Neural progenitor cell (in vitro differentiated cells): ENCODE results near the gene TBC1D9. TPM values are rescaled to one million over a fixed set of nuclear protein-coding genes. Genes with fewer than 3 reads are reported as not detected.

Experiments
- DNase-seq: peaks from one replicate; pipeline ENCODE4 v3.0.0-alpha.2; 2016; ENCODE audit warnings: low spot score
- H2AFZ ChIP-seq: fragments of 200-600 bp; sonication (generic); replicated peaks from 2 replicates; pipeline ENCODE4 v1.6.1; 2016; ENCODE audit warnings: antibody characterized with exemption
- H3F3A ChIP-seq: fragments of 200-600 bp; sonication (generic); 2 replicates; pipeline ENCODE4 v1.6.1; 2016; ENCODE audit warnings: antibody characterized with exemption, low read depth
- H3K27ac ChIP-seq: fragments of 200-600 bp; sonication (generic); 2 replicates; pipeline ENCODE4 v1.5.1; 2016; ENCODE audit warnings: mild to moderate bottlenecking
- H3K27me3 ChIP-seq: fragments of 200-600 bp; sonication (generic); 2 replicates; pipeline ENCODE4 v1.6.1; 2016; ENCODE audit warnings: mild to moderate bottlenecking, moderate library complexity
- H3K36me3 ChIP-seq: fragments of 200-600 bp; sonication (generic); 2 replicates; pipeline ENCODE4 v1.5.1; 2016
- H3K4me1 ChIP-seq: fragments of 200-600 bp; sonication (generic); 2 replicates; pipeline ENCODE4 v1.6.1; 2016; ENCODE audit warnings: mixed run types
- H3K4me2 ChIP-seq: fragments of 200-600 bp; sonication (generic); 2 replicates; pipeline ENCODE4 v1.6.1; 2016
- H3K4me3 ChIP-seq: fragments of 200-600 bp; sonication (generic); 2 replicates; pipeline ENCODE4 v1.5.1; 2016
- H3K79me2 ChIP-seq: fragments of 200-600 bp; sonication (generic); 2 replicates; pipeline ENCODE4 v1.6.1; 2016; ENCODE audit warnings: low read depth
- H3K9ac ChIP-seq: fragments of 200-600 bp; sonication (generic); 2 replicates; pipeline ENCODE4 v1.6.1; 2016
- H3K9me3 ChIP-seq: fragments of 200-600 bp; sonication (generic); 2 replicates; pipeline ENCODE4 v1.5.1; 2016; ENCODE audit warnings: low read depth
- H4K20me1 ChIP-seq: fragments of 200-600 bp; sonication (generic); 2 replicates; pipeline ENCODE4 v1.6.1; 2016; ENCODE audit warnings: low read depth
- H3K27ac Mint-ChIP-seq: 3 replicates; pipeline ENCODE4 v1.8.0; 2021; ENCODE audit warnings: mixed read lengths
- H3K27me3 Mint-ChIP-seq: 2 replicates; pipeline ENCODE4 v1.8.0; 2022; ENCODE audit warnings: low read depth, mild to moderate bottlenecking, inconsistent platforms, moderate library complexity, mixed read lengths; ENCODE audit not compliant: insufficient read depth
- H3K36me3 Mint-ChIP-seq: 3 replicates; pipeline ENCODE4 v1.8.0; 2021; ENCODE audit warnings: mixed read lengths
- H3K4me1 Mint-ChIP-seq: 3 replicates; pipeline ENCODE4 v1.8.0; 2021; ENCODE audit warnings: mixed read lengths
- H3K4me3 Mint-ChIP-seq: 3 replicates; pipeline ENCODE4 v1.8.0; 2021; ENCODE audit warnings: mild to moderate bottlenecking, moderate library complexity, mixed read lengths
- H3K9me3 Mint-ChIP-seq: 3 replicates; pipeline ENCODE4 v1.8.0; 2020; ENCODE audit warnings: mixed read lengths
- EZH2 ChIP-seq: fragments of 200-600 bp; sonication (generic); IDR thresholded peaks from 2 replicates; pipeline ENCODE4 v1.6.1; 2017; ENCODE audit warnings: antibody characterized with exemption, mild to moderate bottlenecking, moderate library complexity
- EZH2phosphoT487 ChIP-seq: fragments of 200-600 bp; sonication (generic); IDR thresholded peaks from 2 replicates; pipeline ENCODE4 v1.6.1; 2017; ENCODE audit warnings: antibody characterized with exemption
- total RNA-seq: library from RNA; depleted of rRNA; stranded (reverse); fragments of >200 nt; gene quantifications from 2 replicates; pipeline ENCODE4 v1.2.3, GENCODE V29; 2015; ENCODE audit warnings: low replicate concordance
- TF ChIP-seq, protein P1 (sequence below): fragments of 200-600 bp; sonication (generic); IDR thresholded peaks from 2 replicates; pipeline ENCODE4 v1.5.1; 2017; ENCODE audit warnings: antibody characterized with exemption, mild to moderate bottlenecking

Gene TBC1D9
- total RNA-seq, 1 donor from 2014 or later, result 11.3 TPM

DNA sequence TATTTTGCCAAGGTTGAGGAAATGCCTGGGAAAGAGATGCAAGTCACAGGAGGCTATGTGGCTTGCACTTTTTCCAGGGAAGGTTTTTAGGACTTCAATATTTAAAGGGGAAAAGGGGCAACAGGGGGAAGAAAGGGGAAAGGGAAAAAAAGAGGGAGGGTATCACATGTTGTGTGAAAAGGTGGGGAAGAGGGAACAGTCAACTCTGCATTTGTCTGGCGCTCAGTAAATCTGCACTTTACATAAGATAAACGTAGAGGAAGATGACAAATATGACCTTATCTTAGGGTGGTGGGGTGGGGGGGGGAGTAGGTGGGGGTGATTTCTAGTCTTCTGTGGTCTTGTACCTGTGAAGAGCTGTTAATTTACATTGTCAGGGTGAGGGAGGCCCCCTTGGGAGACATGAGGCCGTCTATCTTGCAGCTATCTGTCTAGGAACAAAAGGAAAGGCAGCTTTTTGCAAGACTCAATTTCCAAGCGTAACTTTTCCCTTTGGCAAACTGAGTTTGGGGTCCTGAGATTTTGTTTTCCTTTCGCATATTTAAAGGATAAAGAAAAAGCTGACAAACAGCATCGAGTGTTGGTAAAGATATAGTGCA lies 115.9 kb downstream of the TBC1D9 start:
- no peak overlapping the region for H3K27ac Mint-ChIP-seq
- no peaks in the 10 kb centered on the region for H3K27me3 ChIP-seq
- no peaks in the 10 kb centered on the region for H3K36me3 ChIP-seq
- H3K4me3 Mint-ChIP-seq, result no peak overlapping the region
- peaks cover 19% of the 10 kb centered on the region for H3K4me1 Mint-ChIP-seq
- no peaks in the 10 kb centered on the region for H3K79me2 ChIP-seq
- peaks cover 19% of the 10 kb centered on the region for H3K36me3 Mint-ChIP-seq
- H3K9me3 Mint-ChIP-seq, result no peaks in the 10 kb centered on the region
- no peak overlapping the region for H2AFZ ChIP-seq
- TF ChIP-seq, protein P1, sequence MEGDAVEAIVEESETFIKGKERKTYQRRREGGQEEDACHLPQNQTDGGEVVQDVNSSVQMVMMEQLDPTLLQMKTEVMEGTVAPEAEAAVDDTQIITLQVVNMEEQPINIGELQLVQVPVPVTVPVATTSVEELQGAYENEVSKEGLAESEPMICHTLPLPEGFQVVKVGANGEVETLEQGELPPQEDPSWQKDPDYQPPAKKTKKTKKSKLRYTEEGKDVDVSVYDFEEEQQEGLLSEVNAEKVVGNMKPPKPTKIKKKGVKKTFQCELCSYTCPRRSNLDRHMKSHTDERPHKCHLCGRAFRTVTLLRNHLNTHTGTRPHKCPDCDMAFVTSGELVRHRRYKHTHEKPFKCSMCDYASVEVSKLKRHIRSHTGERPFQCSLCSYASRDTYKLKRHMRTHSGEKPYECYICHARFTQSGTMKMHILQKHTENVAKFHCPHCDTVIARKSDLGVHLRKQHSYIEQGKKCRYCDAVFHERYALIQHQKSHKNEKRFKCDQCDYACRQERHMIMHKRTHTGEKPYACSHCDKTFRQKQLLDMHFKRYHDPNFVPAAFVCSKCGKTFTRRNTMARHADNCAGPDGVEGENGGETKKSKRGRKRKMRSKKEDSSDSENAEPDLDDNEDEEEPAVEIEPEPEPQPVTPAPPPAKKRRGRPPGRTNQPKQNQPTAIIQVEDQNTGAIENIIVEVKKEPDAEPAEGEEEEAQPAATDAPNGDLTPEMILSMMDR, result no peak
- TF ChIP-seq EZH2 (no peak), EZH2phosphoT487 (no peak)
- H3K4me2 ChIP-seq, result no peak overlapping the region
- no peaks in the 10 kb centered on the region for H3F3A ChIP-seq
- H3K9ac ChIP-seq, result no peak overlapping the region
- DNase-seq, result no peak
- H3K4me3 ChIP-seq, result no peak overlapping the region
- no peaks in the 10 kb centered on the region for H3K9me3 ChIP-seq
- H4K20me1 ChIP-seq, result no peaks in the 10 kb centered on the region
- H3K27ac ChIP-seq, result no peak overlapping the region
- peaks cover 12% of the 10 kb centered on the region for H3K4me1 ChIP-seq
- H3K27me3 Mint-ChIP-seq, result no peaks in the 10 kb centered on the region

DNA sequence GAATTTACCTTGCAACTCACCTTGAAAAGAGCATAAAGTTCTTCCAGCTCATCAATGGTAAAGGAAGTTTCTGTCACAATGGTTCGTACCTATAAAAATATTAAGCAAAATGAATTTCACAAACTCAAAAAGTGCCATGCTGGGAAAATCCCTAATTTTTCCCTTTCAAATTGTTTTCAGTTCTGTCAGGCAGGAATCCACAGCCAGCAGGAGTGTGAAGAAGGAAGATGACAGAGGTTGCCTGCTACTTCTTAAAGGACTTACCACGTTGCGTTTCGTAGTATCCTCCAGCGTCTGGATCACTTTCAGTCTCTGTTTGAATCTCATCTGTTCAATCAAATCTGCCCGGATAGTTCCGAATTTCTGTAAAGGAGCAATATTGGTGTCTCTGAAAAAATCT lies 117.1 kb downstream of the TBC1D9 start:
- Histone ChIP-seq H3K27ac (no peak overlapping the region), H3K36me3 (no peaks in the 10 kb centered on the region), H3K4me2 (no peak overlapping the region), H4K20me1 (no peaks in the 10 kb centered on the region), H3K9me3 (no peaks in the 10 kb centered on the region), H3K9ac (no peak overlapping the region), H3K27me3 (no peaks in the 10 kb centered on the region), H3K4me1 (peaks cover 12% of the 10 kb centered on the region), H3F3A (no peaks in the 10 kb centered on the region), H3K79me2 (no peaks in the 10 kb centered on the region), H3K4me3 (no peak overlapping the region), H2AFZ (no peak overlapping the region)
- H3K9me3 Mint-ChIP-seq, result no peaks in the 10 kb centered on the region
- DNase-seq, result no peak
- no peaks in the 10 kb centered on the region for H3K27me3 Mint-ChIP-seq
- no peak overlapping the region for H3K27ac Mint-ChIP-seq
- TF ChIP-seq EZH2phosphoT487 (no peak), EZH2 (no peak)
- TF ChIP-seq, protein P1, result no peak
- H3K4me3 Mint-ChIP-seq, result no peak overlapping the region
- H3K36me3 Mint-ChIP-seq, result peaks cover 19% of the 10 kb centered on the region
- H3K4me1 Mint-ChIP-seq, result peaks cover 19% of the 10 kb centered on the region

DNA sequence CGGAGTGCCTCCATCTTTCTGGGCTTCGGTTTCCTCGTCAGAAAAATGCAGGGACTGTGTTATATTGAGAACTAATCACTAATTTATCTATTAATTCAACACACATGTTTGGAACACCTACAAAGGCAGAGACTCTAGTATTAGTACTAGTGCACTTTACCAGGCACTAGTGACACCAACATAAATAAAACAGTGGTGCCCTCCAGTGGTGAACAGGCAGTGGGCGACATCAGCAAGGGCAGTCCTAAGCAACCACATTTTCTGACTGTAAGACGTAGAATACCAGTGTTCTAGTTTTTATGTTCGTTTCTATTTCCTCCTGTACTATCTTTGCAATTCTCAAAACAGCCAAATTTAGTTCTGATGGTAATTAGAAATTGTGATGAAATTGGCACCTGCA lies 118.3 kb downstream of the TBC1D9 start:
- H3K79me2 ChIP-seq, result no peaks in the 10 kb centered on the region
- Mint-ChIP-seq H3K4me3 (no peak overlapping the region), H3K9me3 (no peaks in the 10 kb centered on the region), H3K27ac (no peak overlapping the region), H3K27me3 (no peaks in the 10 kb centered on the region), H3K4me1 (peaks cover 19% of the 10 kb centered on the region), H3K36me3 (peaks cover 21% of the 10 kb centered on the region)
- H3K27me3 ChIP-seq, result no peaks in the 10 kb centered on the region
- TF ChIP-seq, protein P1, result peak; percentile 79
- no peak for TF ChIP-seq EZH2phosphoT487
- no peak overlapping the region for H3K4me3 ChIP-seq
- H3K4me2 ChIP-seq, result no peak overlapping the region
- no peaks in the 10 kb centered on the region for H4K20me1 ChIP-seq
- DNase-seq, result peak; percentile 68
- H3K9ac ChIP-seq, result no peak overlapping the region
- H3K4me1 ChIP-seq, result peaks cover 12% of the 10 kb centered on the region
- no peak overlapping the region for H3K27ac ChIP-seq
- no peaks in the 10 kb centered on the region for H3K9me3 ChIP-seq
- no peak overlapping the region for H2AFZ ChIP-seq
- H3K36me3 ChIP-seq, result no peaks in the 10 kb centered on the region
- H3F3A ChIP-seq, result no peaks in the 10 kb centered on the region
